Panc1 (cell line): ENCODE measurements around the gene STK39. TPM values are rescaled to one million over a fixed set of nuclear protein-coding genes. Genes with fewer than 3 reads are reported as not detected.

Experiments
- ATAC-seq: fragments of 200-7000 bp; cut with Tn5 transposase; 2 replicates; pipeline ENCODE4 v1.9.1; 2020; ENCODE audit warnings: mild to moderate bottlenecking, moderate library complexity
- BruUV-seq: library from RNA; stranded (reverse); fragments of 400-500 nt; replicated peaks from 2 replicates; lab custom pipeline; 2021; lab: Mats Ljungman, UMichigan
- CTCF ChIA-PET: fragments of 300-600 bp; sonication (Branson Sonifier 250); formaldehyde crosslinking; loops from one replicate; lab custom pipeline; 2022; ENCODE audit warnings: antibody characterized with exemption; lab: Charles Lee
- POLR2A ChIA-PET: fragments of 300-600 bp; sonication (Branson Sonifier 250); formaldehyde crosslinking; loops from one replicate; lab custom pipeline; 2022; ENCODE audit warnings: antibody characterized with exemption; lab: Charles Lee
- DNase-seq: peaks from one replicate; pipeline ENCODE4 v3.0.0-alpha.2; 2010; ENCODE audit warnings: low read depth, low spot score
- H3K27ac ChIP-seq: 2 replicates; pipeline ENCODE4 v1.5.1; 2011; ENCODE audit warnings: mild to moderate bottlenecking, low read length, inconsistent platforms
- H3K27me3 ChIP-seq: fragments of 200-500 bp; sonication (Bioruptor generic); 2 replicates; pipeline ENCODE4 v1.6.0; 2014; ENCODE audit warnings: low read length, inconsistent platforms; ENCODE audit not compliant: control insufficient read depth, insufficient read depth
- H3K36me3 ChIP-seq: fragments of 200-500 bp; sonication (Bioruptor generic); 2 replicates; pipeline ENCODE4 v1.5.1; 2014; ENCODE audit warnings: inconsistent platforms, mild to moderate bottlenecking, low read length, moderate library complexity; ENCODE audit not compliant: control insufficient read depth, insufficient read depth
- H3K4me1 ChIP-seq: 2 replicates; pipeline ENCODE4 v1.5.1; 2011; ENCODE audit warnings: inconsistent platforms, mild to moderate bottlenecking, low read length, moderate library complexity; ENCODE audit not compliant: control insufficient read depth, insufficient read depth
- H3K4me3 ChIP-seq, 2 experiments: 2 replicates each; pipeline ENCODE4 v1.5.1; 2011 to 2012; ENCODE audit warnings: low read depth in 2 of 2, low read length in 2 of 2, mild to moderate bottlenecking in 2 of 2, inconsistent platforms in 1 of 2, moderate library complexity in 1 of 2
- H3K9me3 ChIP-seq: fragments of 200-500 bp; sonication (Bioruptor generic); 2 replicates; pipeline ENCODE4 v1.5.1; 2014; ENCODE audit warnings: low read depth, mild to moderate bottlenecking, inconsistent platforms, low read length, moderate library complexity; ENCODE audit not compliant: control insufficient read depth, insufficient read depth
- POLR2AphosphoS5 ChIP-seq: IDR thresholded peaks from 2 replicates; pipeline ENCODE4 v1.6.1; 2012; ENCODE audit warnings: mild to moderate bottlenecking, low read depth, low read length, moderate library complexity
- SIN3A ChIP-seq: IDR thresholded peaks from 2 replicates; pipeline ENCODE4 v1.6.1; 2012; ENCODE audit warnings: low read depth, mild to moderate bottlenecking, low read length, moderate library complexity, borderline replicate concordance; ENCODE audit not compliant: insufficient read depth
- TCF7L2 ChIP-seq: IDR thresholded peaks from 2 replicates; pipeline ENCODE4 v1.6.1; 2011; ENCODE audit warnings: mild to moderate bottlenecking, low read depth, low read length, inconsistent platforms
- in situ Hi-C: cut with HindIII; loops from 2 replicates; pipeline ENCODE4 v1.10.0; 2016; ENCODE audit warnings: low sequenced_read_pairs, low pct_unique_long_range_greater_than_20kb
- intact Hi-C: fragments of 100-400 bp; cut with micrococcal nuclease; formaldehyde crosslinking; loops from one replicate; pipeline ENCODE4 v1.10.0; 2022; ENCODE audit not compliant: unreplicated experiment
- total RNA-seq: library from RNA; stranded (reverse); gene quantifications from one replicate; pipeline ENCODE4 v1.2.1, GENCODE V29; 2021; ENCODE audit not compliant: unreplicated experiment
- TF ChIP-seq, protein P1 (sequence below): fragments of 450-650 bp; IDR thresholded peaks from 2 replicates; pipeline ENCODE4 v1.5.1; 2017; ENCODE audit warnings: mild to moderate bottlenecking
- TF ChIP-seq, protein P2 (sequence below), 2 experiments: IDR thresholded peaks; 2 replicates each; pipeline ENCODE4 v1.6.1; 2011 to 2012; ENCODE audit warnings: low read depth in 2 of 2, control low read depth in 1 of 2, low read length in 1 of 2, mild to moderate bottlenecking in 1 of 2, moderate library complexity in 1 of 2; ENCODE audit not compliant: insufficient read depth in 1 of 2

Gene STK39
- total RNA-seq, 1 experiment from 2014 or later: 14.0 TPM

DNA sequence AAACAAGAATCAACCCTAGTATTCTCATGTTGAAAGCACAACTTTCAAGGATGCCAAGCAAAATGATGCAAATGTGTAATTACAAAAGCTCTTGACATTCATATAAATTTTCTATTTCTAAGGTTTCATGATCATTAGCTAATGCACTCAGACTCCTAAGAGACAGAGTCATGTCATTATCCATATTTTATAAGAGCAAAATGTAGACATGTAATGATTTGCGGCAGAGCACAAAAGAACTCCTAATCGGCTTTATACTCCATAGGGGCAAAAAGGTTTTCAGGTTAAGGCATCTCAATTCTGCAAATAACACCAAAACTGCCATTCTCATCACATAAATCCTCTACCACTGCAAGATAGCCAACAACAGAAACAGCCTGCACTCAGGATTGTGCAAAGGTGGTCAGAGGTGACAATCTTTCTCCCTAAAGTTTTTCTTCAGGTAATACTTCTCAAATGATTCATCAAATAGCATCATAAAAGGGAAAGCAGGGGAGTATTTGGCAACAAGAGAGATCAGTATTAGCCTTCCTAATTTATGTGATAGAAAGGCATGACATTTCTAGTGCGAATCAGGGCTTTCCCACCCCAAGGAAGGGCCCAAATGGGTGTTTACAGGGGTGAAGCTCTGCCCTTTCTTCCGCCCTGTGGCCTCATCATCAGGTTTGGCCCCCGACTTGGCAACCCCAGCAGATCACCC, 64.7 kb downstream of the STK39 start:
- H3K4me1 ChIP-seq: no peaks in the 10 kb centered on the region
- in situ Hi-C loops: no loop called here

DNA sequence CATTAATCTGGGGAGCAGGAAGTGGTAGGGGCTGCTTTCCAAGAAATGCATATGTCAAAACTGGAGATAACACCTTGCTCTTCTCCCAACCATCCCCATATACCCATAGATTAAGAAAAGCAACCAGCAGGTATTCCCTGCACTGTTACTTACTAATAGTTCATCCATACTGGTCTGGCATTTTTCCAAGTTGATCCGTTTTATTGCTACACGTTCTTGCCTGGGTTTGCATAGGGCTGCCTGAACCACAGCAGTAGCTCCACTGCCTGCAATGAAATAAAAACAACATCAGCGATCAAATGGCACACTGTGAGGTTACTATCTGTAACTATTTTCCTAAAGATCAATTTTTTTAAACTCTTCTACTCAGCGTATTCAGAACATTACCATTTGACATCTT, 65.6 kb downstream of the STK39 start:
- no TSS peak for BruUV-seq
- DNase-seq: no peak
- intact Hi-C loops: no loop called here
- Histone ChIP-seq H3K4me1 (no peaks in the 10 kb centered on the region), H3K27me3 (no peaks in the 10 kb centered on the region), H3K36me3 (no peaks in the 10 kb centered on the region), H3K4me3 (no peak overlapping the region), H3K27ac (no peak overlapping the region), H3K9me3 (no peaks in the 10 kb centered on the region)
- ChIA-PET POLR2A (no interaction called here), CTCF (no interaction called here)
- TF ChIP-seq POLR2AphosphoS5 (no peak), TCF7L2 (no peak), SIN3A (no peak)
- TF ChIP-seq, protein P1, sequence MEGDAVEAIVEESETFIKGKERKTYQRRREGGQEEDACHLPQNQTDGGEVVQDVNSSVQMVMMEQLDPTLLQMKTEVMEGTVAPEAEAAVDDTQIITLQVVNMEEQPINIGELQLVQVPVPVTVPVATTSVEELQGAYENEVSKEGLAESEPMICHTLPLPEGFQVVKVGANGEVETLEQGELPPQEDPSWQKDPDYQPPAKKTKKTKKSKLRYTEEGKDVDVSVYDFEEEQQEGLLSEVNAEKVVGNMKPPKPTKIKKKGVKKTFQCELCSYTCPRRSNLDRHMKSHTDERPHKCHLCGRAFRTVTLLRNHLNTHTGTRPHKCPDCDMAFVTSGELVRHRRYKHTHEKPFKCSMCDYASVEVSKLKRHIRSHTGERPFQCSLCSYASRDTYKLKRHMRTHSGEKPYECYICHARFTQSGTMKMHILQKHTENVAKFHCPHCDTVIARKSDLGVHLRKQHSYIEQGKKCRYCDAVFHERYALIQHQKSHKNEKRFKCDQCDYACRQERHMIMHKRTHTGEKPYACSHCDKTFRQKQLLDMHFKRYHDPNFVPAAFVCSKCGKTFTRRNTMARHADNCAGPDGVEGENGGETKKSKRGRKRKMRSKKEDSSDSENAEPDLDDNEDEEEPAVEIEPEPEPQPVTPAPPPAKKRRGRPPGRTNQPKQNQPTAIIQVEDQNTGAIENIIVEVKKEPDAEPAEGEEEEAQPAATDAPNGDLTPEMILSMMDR: no peak
- TF ChIP-seq, protein P2, sequence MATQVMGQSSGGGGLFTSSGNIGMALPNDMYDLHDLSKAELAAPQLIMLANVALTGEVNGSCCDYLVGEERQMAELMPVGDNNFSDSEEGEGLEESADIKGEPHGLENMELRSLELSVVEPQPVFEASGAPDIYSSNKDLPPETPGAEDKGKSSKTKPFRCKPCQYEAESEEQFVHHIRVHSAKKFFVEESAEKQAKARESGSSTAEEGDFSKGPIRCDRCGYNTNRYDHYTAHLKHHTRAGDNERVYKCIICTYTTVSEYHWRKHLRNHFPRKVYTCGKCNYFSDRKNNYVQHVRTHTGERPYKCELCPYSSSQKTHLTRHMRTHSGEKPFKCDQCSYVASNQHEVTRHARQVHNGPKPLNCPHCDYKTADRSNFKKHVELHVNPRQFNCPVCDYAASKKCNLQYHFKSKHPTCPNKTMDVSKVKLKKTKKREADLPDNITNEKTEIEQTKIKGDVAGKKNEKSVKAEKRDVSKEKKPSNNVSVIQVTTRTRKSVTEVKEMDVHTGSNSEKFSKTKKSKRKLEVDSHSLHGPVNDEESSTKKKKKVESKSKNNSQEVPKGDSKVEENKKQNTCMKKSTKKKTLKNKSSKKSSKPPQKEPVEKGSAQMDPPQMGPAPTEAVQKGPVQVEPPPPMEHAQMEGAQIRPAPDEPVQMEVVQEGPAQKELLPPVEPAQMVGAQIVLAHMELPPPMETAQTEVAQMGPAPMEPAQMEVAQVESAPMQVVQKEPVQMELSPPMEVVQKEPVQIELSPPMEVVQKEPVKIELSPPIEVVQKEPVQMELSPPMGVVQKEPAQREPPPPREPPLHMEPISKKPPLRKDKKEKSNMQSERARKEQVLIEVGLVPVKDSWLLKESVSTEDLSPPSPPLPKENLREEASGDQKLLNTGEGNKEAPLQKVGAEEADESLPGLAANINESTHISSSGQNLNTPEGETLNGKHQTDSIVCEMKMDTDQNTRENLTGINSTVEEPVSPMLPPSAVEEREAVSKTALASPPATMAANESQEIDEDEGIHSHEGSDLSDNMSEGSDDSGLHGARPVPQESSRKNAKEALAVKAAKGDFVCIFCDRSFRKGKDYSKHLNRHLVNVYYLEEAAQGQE (IDR thresholded peaks at IDR 0.05; ENCODE audit: insufficient read depth in 1 of 2, low read depth in 2 of 2, low read length in 1 of 2): no peak
- ATAC-seq: no peak
- in situ Hi-C loops: no loop called here

More for the DNA sequence above, 64.7 kb downstream of the STK39 start:
- no peak for TF ChIP-seq SIN3A
- no peak for TF ChIP-seq TCF7L2
- TF ChIP-seq, protein P1: no peak
- no peak for TF ChIP-seq POLR2AphosphoS5
- TF ChIP-seq, protein P2 (IDR thresholded peaks at IDR 0.05; ENCODE audit: insufficient read depth in 1 of 2, low read depth in 2 of 2, low read length in 1 of 2): no peak
- Histone ChIP-seq H3K36me3 (no peaks in the 10 kb centered on the region), H3K27ac (no peak overlapping the region), H3K27me3 (no peaks in the 10 kb centered on the region), H3K9me3 (no peaks in the 10 kb centered on the region), H3K4me3 (no peak overlapping the region)
- ChIA-PET CTCF (no interaction called here), POLR2A (no interaction called here)
- intact Hi-C loops: no loop called here
- BruUV-seq: no TSS peak
- DNase-seq (no peak), ATAC-seq (no peak)
